GM12864 (cell line): ENCODE data around the gene FNIP1.
A peak's percentile ranks its signal among the peaks of the same experiment; 100 is the strongest.

Experiments
- DNase-seq: peaks from one replicate; pipeline ENCODE4 v3.0.0-alpha.2; 2011; ENCODE audit warnings: low read depth
- H3K4me3 ChIP-seq: 2 replicates; pipeline ENCODE4 v1.5.1; 2011; ENCODE audit warnings: mild to moderate bottlenecking, low read depth, low read length, control low read depth
- CTCF ChIP-seq: IDR thresholded peaks from 2 replicates; pipeline ENCODE4 v1.5.1; 2011; ENCODE audit warnings: low read depth, mild to moderate bottlenecking, moderate library complexity, low read length, control low read depth, inconsistent platforms; ENCODE audit errors: missing control alignments

Gene FNIP1

DNA sequence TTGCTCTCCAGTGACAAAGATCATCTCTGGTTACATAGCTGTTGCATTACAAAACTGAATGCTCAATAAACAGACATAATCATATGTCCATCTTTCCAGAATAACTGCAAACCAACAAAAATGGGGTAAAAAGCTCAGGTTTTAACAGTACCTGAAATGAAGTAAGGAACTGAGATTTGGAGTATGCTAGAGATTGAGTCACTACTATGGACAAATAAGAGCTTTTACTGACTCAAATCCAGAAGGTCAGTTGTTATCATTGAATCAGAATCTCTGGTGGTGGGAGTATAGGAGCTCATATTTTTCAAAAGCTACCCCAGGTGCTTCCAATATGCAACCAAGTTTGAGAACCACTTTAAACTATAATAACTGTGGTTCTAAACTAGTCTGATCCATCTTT lies 157.7 kb downstream of the FNIP1 start:
- no peak for TF ChIP-seq CTCF
- no peak for DNase-seq
- H3K4me3 ChIP-seq: no peak overlapping the region

- no peak for DNase-seq
- TF ChIP-seq CTCF: no peak
- no peak overlapping the region for H3K4me3 ChIP-seq
These were observed 159.1 kb downstream of the FNIP1 start for GRCh38 chr5:131637694-131638093.

DNA sequence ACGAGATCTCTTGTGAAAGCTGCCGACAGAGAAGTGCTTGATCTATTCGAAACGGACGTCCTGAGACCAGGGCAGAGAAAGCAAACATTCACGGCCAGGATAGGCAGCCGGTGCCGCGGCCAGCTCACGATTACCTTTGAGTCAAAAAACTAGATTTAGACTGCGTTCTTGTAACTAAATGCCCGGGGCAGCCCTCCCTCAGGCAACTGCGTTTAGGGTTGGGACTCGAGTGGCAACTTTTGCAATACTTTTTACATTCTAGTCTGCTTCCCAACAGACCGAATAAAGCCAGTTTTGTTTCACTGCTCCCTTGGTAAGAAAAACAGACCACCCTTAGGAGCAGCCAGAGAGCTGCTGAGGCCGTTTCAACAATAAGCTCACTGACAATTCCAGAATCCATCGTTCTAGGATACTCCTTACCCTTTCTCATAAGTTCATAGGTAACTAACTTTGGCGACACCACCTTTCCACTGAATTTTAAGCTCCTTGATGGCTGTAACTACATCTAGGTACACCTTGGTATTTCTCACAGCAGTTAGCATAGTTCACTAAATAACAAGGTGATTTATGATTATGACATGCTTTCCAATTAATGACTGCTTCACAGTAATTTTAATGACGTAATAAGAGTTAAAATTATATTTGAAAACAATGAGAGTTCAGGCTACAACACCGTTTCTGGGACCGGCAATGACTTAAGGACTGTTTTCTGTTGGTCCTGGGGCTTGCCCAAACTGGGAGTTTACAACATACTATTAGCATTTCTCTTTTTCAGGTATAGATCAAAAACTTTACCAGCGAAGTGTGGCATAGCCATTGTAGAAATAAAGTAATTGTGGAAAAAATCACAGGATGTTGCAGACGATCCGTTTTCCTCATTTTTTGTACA lies 160.9 kb downstream of the FNIP1 start:
- no peak for TF ChIP-seq CTCF
- H3K4me3 ChIP-seq: peak overlapping the region; percentile 76
- no peak for DNase-seq

DNA sequence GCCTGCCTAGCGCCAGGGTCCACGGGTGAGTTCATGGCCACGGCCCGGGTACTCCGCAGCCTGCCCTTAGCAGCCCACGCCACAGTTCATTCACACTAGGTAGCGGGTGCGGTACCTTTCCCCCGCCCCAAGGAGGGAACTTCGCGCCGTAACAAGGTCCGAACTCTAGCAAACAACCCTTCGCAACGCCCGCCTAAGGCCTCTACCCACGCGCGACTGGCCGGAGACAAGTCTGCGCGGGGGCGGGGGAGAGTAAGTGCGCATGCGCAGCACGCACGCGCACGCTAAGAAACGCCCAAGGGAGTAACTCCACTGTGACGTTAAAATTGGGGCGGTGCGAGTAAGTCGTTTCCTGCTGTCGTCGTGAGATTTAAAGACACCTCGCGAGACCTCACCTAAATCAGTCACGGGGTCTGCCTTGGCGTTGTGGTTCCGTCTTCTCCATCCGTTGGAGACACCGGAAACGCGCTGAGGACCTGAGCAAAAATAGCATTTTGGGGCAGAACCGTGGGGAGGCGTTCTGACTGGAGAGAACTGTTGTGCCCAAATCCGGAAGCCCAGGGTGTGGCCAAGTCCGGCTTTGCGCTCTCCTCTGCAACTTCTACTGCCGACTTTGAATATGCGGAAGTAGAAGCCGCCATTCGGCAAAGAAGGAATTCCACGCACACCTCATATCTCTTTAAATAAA lies 161.7 kb downstream of the FNIP1 start, which contains the start of gene RAPGEF6:
TSS of gene RAPGEF6 (minus strand) at position 234 of the 688 bp plus-strand sequence. CDS start at position 35, 199 bp downstream.
- DNase-seq: peak; percentile 100
- peak within 1 kb of the TSS; percentile 100 for H3K4me3 ChIP-seq
- TF ChIP-seq CTCF: no peak

GRCh38 chr5:131634666-131634995 lies 162.2 kb downstream of the FNIP1 start:
- peak; percentile 19 for TF ChIP-seq CTCF
- peak overlapping the region; percentile 100 for H3K4me3 ChIP-seq
- no peak for DNase-seq

DNA sequence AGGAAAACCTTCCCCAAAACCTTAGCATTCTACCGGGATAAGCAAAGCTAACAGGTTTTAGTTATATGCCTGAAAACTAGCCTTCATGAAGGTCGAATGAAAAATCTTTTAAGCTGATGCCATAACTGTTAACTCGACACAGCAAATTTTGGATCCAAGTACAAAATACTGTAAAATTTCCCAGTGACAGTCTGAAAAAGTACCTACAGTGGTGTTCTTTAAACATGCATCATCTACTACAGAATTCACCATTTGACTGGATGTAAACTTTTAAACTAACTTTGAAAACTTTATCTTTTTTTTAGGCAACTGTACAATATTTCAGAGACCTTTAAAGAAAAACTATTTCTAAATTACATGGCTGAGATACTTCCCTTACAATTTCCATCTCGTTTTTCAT lies 162.6 kb downstream of the FNIP1 start:
- peak overlapping the region; percentile 100 for H3K4me3 ChIP-seq
- TF ChIP-seq CTCF: no peak
- DNase-seq: no peak

GRCh38 chr5:131633830-131634229 lies 163.0 kb downstream of the FNIP1 start:
- DNase-seq: no peak
- H3K4me3 ChIP-seq: peak overlapping the region; percentile 100
- TF ChIP-seq CTCF: no peak
